GM20000 (cell line): ENCODE data around the gene SESN2.

ENCODE experiments used
- DNase-seq: peaks from one replicate; pipeline ENCODE4 v3.0.0; 2012; ENCODE audit warnings: low spot score
- CTCF ChIP-seq: IDR thresholded peaks from 2 replicates; pipeline ENCODE4 v1.5.1; 2012; ENCODE audit warnings: mild to moderate bottlenecking, control low read depth; ENCODE audit errors: extremely low read depth, missing control alignments

SESN2 gene

GRCh38 chr1:28235755-28236655, 23.3 kb upstream of the SESN2 start, which contains the start of gene ATP5IF1:
Gene ATP5IF1, plus strand, starts transcription at chr1:28236124. Its CDS starts 60 bp downstream, at chr1:28236184.
- DNase-seq = peak; percentile 93

GRCh38 chr1:28236656-28237322, 22.5 kb upstream of the SESN2 start:
- no peak for TF ChIP-seq CTCF
- no peak for DNase-seq

More at GRCh38 chr1:28235755-28236655, 23.3 kb upstream of the SESN2 start, which contains the start of gene ATP5IF1:
- no peak for TF ChIP-seq CTCF

- no peak for TF ChIP-seq CTCF
- DNase-seq = no peak
These were observed 20.3 kb upstream of the SESN2 start for GRCh38 chr1:28239004-28239403.

GRCh38 chr1:28240024-28240423, 19.3 kb upstream of the SESN2 start:
- DNase-seq = no peak
- TF ChIP-seq CTCF = no peak

- DNase-seq = no peak
- no peak for TF ChIP-seq CTCF
These were observed 17.6 kb upstream of the SESN2 start for GRCh38 chr1:28241638-28242241.

GRCh38 chr1:28243685-28244311, 15.5 kb upstream of the SESN2 start:
- TF ChIP-seq CTCF = no peak
- DNase-seq = no peak
